Measurements from ENCODE around the gene SEPTIN10.

DNA sequence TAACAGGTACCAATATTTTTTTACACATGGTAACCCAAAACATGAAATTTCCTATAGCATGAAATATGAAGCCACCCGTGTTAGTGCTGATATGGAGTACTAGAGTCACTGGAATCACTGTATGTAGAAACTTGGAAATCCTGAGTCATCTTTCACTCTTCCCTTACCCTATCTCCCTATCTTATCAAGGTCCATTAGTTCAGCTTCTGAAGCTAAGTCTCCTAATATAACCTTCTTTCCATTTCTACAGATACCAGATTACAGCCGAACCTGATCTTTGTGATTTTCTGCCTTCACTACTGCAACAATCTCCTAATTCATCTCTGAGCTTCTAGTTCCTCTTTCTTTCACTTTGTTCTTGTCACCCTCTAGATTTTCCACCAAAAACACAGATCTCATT lies 59.0 kb downstream of the SEPTIN10 start:
- TF ChIP-seq POLR2AphosphoS5 (IDR thresholded peaks at IDR 0.05) (no peak), EZH2 (IDR thresholded peaks at IDR 0.05; ENCODE audit: borderline replicate concordance, insufficient read depth, low read length, poor library complexity, severe bottlenecking) (no peak), TAF1 (IDR thresholded peaks at IDR 0.05; ENCODE audit: low read depth) (no peak), RAD21 (conservative IDR thresholded peaks at IDR 0.05) (no peak), MXI1 (conservative IDR thresholded peaks at IDR 0.05; ENCODE audit: poor library complexity, severe bottlenecking) (no peak), EP300 (conservative IDR thresholded peaks at IDR 0.05; ENCODE audit: poor library complexity, severe bottlenecking) (no peak), SMC3 (conservative IDR thresholded peaks at IDR 0.05; ENCODE audit: poor library complexity) (no peak)
- TF ChIP-seq, protein P1, sequence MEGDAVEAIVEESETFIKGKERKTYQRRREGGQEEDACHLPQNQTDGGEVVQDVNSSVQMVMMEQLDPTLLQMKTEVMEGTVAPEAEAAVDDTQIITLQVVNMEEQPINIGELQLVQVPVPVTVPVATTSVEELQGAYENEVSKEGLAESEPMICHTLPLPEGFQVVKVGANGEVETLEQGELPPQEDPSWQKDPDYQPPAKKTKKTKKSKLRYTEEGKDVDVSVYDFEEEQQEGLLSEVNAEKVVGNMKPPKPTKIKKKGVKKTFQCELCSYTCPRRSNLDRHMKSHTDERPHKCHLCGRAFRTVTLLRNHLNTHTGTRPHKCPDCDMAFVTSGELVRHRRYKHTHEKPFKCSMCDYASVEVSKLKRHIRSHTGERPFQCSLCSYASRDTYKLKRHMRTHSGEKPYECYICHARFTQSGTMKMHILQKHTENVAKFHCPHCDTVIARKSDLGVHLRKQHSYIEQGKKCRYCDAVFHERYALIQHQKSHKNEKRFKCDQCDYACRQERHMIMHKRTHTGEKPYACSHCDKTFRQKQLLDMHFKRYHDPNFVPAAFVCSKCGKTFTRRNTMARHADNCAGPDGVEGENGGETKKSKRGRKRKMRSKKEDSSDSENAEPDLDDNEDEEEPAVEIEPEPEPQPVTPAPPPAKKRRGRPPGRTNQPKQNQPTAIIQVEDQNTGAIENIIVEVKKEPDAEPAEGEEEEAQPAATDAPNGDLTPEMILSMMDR (IDR thresholded peaks at IDR 0.05; ENCODE audit: poor library complexity, severe bottlenecking) = no peak
